ENCODE measurements around the gene ARHGEF38. TPM values are rescaled to one million over a fixed set of nuclear protein-coding genes. Genes with fewer than 3 reads are reported as not detected.
"Not testable (repeated sequence)": the region's sequence is repeated elsewhere in the genome, so short reads cannot be mapped to it uniquely, and the experiment has no call there.

Gene ARHGEF38
- polyA plus RNA-seq, 1 donor = 10.7 TPM

DNA sequence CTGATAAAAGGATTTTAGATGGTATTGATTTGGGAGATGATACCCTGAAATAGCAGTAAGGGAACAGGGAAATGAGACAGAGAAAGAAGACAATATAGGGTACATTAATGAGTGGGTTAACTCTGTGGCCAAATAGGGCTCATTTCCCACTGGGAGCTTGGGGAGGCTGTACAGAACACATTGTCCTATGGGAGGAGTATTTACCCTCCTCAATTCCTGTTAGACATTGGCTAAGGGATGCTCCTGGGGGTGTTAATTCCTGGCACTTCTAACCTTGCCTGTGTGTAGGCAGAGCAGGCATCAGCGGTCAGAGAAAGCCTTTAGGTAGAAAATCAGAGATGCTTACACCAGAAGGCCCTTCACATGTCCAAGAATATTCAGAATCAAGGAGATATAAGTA lies 49.0 kb downstream of the ARHGEF38 start:
- DNase-seq = no peak
- Histone ChIP-seq H3K4me3 (ENCODE audit: low read length) (no peak overlapping the region), H3K36me3 (ENCODE audit: control insufficient read depth, insufficient read depth, low read length) (peaks cover 5% of the 10 kb centered on the region), H3K4me1 (ENCODE audit: control insufficient read depth, insufficient read depth, low read length) (peaks cover 17% of the 10 kb centered on the region), H3K27me3 (ENCODE audit: control insufficient read depth, insufficient read depth, low read length) (no peaks in the 10 kb centered on the region), H3K9me3 (ENCODE audit: control insufficient read depth, low read depth, low read length) (no peaks in the 10 kb centered on the region), H3K27ac (ENCODE audit: low read length) (no peak overlapping the region)
- no CpG with 5 or more reads among the region's 1 CpG for WGBS (ENCODE audit: insufficient coverage, low lambda C conversion rate)

DNA sequence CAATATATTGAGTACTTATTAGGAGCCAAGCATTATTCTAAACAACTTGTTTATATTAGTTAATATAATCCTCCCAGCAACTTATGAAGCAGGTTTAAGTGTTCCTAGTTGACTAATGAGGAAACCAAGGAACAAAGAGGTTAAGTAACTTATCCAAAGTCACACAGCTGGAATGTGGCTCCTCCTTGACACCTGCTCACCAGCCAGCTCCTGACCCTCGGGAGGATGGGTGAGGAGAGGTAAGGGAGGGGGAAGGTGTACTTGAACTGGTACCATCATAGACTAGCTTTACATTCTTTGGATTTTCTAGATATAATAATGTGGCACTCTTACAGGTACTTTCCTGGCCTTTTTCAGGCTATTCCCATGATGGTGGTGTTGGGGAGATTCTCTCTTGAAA lies 50.7 kb downstream of the ARHGEF38 start:
- no peak for DNase-seq
- H3K4me3 ChIP-seq (ENCODE audit: low read length) = no peak overlapping the region
- H3K27ac ChIP-seq (ENCODE audit: low read length) = no peak overlapping the region
- peaks cover 14% of the 10 kb centered on the region for H3K4me1 ChIP-seq (ENCODE audit: control insufficient read depth, insufficient read depth, low read length)
- H3K36me3 ChIP-seq (ENCODE audit: control insufficient read depth, insufficient read depth, low read length) = peaks cover 2% of the 10 kb centered on the region
- H3K27me3 ChIP-seq (ENCODE audit: control insufficient read depth, insufficient read depth, low read length) = no peaks in the 10 kb centered on the region
- no CpG with 5 or more reads among the region's 1 CpG for WGBS (ENCODE audit: insufficient coverage, low lambda C conversion rate)
- H3K9me3 ChIP-seq (ENCODE audit: control insufficient read depth, low read depth, low read length) = no peaks in the 10 kb centered on the region

DNA sequence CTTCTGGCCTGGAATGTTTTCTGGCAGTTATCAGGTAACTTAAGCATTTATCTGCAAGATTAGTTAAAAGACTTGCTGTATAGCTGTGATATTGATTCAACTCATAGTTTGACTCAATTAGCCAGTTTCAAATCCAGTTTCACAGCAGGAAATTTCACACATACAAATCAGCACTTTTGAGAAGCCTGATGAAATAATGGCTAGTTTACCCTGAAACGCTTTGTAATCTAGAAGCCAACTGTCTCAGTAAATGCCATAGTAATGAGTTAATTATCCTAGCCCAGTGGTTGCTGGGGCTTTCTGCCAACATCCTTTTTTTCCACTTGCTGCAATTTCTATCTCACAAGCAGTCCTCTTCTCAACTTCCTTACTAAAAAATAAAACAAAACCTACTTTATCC lies 53.1 kb downstream of the ARHGEF38 start:
- no CpG with 5 or more reads among the region's 1 CpG for WGBS (ENCODE audit: insufficient coverage, low lambda C conversion rate)
- Histone ChIP-seq H3K4me3 (ENCODE audit: low read length) (no peak overlapping the region), H3K36me3 (ENCODE audit: control insufficient read depth, insufficient read depth, low read length) (peaks cover 5% of the 10 kb centered on the region), H3K27me3 (ENCODE audit: control insufficient read depth, insufficient read depth, low read length) (no peaks in the 10 kb centered on the region), H3K27ac (ENCODE audit: low read length) (no peak overlapping the region), H3K9me3 (ENCODE audit: control insufficient read depth, low read depth, low read length) (no peaks in the 10 kb centered on the region), H3K4me1 (ENCODE audit: control insufficient read depth, insufficient read depth, low read length) (no peaks in the 10 kb centered on the region)
- DNase-seq = no peak

DNA sequence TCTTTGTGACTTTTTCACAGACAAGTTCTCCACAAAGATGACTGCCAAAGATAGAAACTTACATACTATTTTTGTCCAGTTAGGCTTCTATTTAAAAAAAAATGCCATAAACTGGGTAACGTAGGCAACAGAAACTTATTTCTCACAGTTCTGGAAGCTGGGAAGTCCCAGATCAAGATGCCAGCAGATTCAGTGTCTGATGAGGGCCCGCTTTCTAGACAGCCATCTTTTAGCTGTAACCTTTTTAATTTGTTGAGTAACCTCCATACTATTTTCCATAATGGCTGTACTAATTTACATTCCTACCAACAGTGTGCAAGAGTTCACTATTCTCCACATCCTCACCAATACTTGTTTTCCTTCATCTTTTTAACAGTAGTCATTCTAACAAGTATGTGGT lies 55.5 kb downstream of the ARHGEF38 start:
- Histone ChIP-seq H3K27me3 (ENCODE audit: control insufficient read depth, insufficient read depth, low read length) (no peaks in the 10 kb centered on the region), H3K27ac (ENCODE audit: low read length) (no peak overlapping the region), H3K36me3 (ENCODE audit: control insufficient read depth, insufficient read depth, low read length) (peaks cover 3% of the 10 kb centered on the region), H3K9me3 (ENCODE audit: control insufficient read depth, low read depth, low read length) (no peaks in the 10 kb centered on the region), H3K4me1 (ENCODE audit: control insufficient read depth, insufficient read depth, low read length) (no peaks in the 10 kb centered on the region), H3K4me3 (ENCODE audit: low read length) (no peak overlapping the region)
- DNase-seq = no peak
- no CpG with 5 or more reads among the region's 2 CpGs for WGBS (ENCODE audit: insufficient coverage, low lambda C conversion rate)

DNA sequence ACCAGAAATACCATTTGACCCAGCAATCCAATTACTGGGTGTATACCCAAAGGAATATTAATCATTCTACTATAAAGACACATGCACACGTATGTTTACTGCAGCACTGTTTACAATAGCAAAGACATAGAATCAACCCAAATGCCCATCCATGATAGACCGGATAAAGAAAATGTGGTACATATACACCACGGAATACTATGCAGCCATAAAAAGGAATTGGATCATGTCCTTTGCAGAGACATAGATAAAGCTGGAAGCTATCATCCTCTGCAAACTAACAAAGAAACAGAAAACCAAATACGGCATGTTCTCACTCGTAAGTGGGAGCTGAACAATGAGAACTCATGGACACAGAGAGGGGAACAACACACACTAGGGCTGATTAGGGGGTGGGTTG lies 57.4 kb downstream of the ARHGEF38 start:
- not testable (repeated sequence) for H3K27me3 ChIP-seq (ENCODE audit: control insufficient read depth, insufficient read depth, low read length); H3K36me3 ChIP-seq (ENCODE audit: control insufficient read depth, insufficient read depth, low read length); DNase-seq; H3K4me1 ChIP-seq (ENCODE audit: control insufficient read depth, insufficient read depth, low read length); H3K27ac ChIP-seq (ENCODE audit: low read length); H3K9me3 ChIP-seq (ENCODE audit: control insufficient read depth, low read depth, low read length); H3K4me3 ChIP-seq (ENCODE audit: low read length)
- WGBS (ENCODE audit: insufficient coverage, low lambda C conversion rate) = 100% methylated on average over 3 of the region's 5 CpGs

DNA sequence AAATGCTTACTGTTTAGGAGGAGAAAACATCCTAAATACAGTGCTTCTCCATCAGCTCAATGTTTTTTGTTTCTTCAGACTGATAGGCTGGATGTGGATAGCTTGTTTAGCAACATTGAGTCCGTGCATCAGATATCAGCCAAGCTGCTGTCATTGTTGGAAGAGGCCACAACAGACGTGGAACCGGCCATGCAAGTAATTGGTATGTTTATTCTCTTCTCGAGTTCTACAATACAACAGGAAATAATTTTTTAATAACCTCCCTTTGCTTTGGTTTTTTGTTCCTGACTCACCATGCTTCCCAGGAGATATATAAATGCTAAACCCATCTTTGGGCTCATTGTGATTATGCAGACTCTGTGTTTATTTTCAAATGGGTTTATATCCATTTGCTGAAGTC lies 60.9 kb downstream of the ARHGEF38 start:
- Histone ChIP-seq H3K4me1 (ENCODE audit: control insufficient read depth, insufficient read depth, low read length) (no peaks in the 10 kb centered on the region), H3K36me3 (ENCODE audit: control insufficient read depth, insufficient read depth, low read length) (peaks cover 2% of the 10 kb centered on the region), H3K27ac (ENCODE audit: low read length) (no peak overlapping the region), H3K27me3 (ENCODE audit: control insufficient read depth, insufficient read depth, low read length) (no peaks in the 10 kb centered on the region), H3K4me3 (ENCODE audit: low read length) (no peak overlapping the region), H3K9me3 (ENCODE audit: control insufficient read depth, low read depth, low read length) (no peaks in the 10 kb centered on the region)
- no CpG with 5 or more reads among the region's 4 CpGs for WGBS (ENCODE audit: insufficient coverage, low lambda C conversion rate)
- no peak for DNase-seq

DNA sequence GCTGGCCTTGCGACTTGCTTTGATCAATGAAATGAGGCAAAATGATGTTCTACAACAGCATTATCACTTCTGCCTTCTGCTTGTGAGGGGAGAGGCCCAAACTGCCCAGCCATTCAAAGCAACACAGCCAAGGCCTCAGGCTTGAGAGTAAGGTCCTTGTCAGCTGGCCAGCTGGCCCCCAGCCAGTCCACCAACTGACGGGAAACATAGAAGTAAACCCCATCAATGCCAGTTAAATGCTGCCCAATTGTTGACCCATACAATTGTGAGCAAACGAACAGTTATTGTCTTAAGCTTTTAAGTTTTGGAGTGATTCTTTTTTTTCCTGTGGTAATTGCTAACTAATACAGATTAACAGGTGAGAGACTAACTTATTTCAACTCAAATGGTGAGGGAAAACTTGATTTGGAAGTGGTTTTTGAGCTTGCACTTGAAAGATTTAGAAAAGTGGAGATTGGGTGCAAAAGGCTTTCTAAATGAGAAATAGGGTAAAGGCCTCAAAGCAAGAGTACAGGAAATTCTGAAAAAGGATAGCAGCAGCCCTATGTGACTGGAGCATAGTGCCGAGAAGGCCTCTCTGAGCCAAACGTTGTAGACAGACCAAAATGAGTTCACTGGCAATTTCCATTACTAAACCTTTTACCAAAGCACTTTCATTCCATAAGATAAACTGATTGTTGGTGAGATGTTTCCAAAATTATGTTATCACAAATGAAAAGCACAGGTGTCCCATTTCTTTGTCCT lies 66.9 kb downstream of the ARHGEF38 start:
- H3K4me3 ChIP-seq (ENCODE audit: low read length) = no peak overlapping the region
- H3K27me3 ChIP-seq (ENCODE audit: control insufficient read depth, insufficient read depth, low read length) = no peaks in the 10 kb centered on the region
- peaks cover 2% of the 10 kb centered on the region for H3K36me3 ChIP-seq (ENCODE audit: control insufficient read depth, insufficient read depth, low read length)
- no peaks in the 10 kb centered on the region for H3K9me3 ChIP-seq (ENCODE audit: control insufficient read depth, low read depth, low read length)
- no peak for DNase-seq
- WGBS (ENCODE audit: insufficient coverage, low lambda C conversion rate) = 100% methylated on average over 1 of the region's 5 CpGs
- no peak overlapping the region for H3K27ac ChIP-seq (ENCODE audit: low read length)
- no peaks in the 10 kb centered on the region for H3K4me1 ChIP-seq (ENCODE audit: control insufficient read depth, insufficient read depth, low read length)

DNA sequence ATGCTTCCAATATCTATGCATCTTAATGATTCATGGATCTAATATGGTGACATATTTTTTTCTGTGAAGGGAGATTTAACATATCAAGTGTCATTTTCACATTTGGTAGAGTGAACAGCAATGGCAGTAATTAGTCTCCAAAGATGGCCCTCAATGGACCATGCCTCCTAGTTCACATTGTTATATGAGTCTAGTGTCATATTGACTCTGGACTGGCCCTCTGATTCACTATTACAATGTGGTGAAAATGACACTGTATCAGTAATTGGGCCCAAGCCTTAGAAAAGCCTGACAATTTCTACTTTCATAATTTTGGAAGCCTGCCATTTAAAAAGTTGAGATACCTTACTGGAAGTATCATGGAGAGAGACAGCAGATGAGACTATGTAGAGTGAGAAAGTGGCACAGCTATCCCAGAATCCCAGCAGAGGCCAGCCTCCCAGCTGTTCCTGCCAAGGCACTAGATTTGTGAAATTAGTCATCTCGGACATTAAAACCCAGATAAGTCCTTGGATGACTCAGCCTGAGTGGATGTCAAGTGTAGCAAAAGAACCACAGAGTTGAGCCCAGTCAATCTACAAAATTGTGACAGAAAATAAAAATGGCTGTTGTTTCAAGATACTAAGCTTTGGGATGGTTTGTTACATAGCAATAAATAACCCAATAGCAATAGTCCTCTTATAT lies 68.4 kb downstream of the ARHGEF38 start:
- H3K4me1 ChIP-seq (ENCODE audit: control insufficient read depth, insufficient read depth, low read length) = no peaks in the 10 kb centered on the region
- no peaks in the 10 kb centered on the region for H3K9me3 ChIP-seq (ENCODE audit: control insufficient read depth, low read depth, low read length)
- no CpG with 5 or more reads among the region's 1 CpG for WGBS (ENCODE audit: insufficient coverage, low lambda C conversion rate)
- peaks cover 5% of the 10 kb centered on the region for H3K36me3 ChIP-seq (ENCODE audit: control insufficient read depth, insufficient read depth, low read length)
- H3K27me3 ChIP-seq (ENCODE audit: control insufficient read depth, insufficient read depth, low read length) = no peaks in the 10 kb centered on the region
- no peak for DNase-seq
- H3K4me3 ChIP-seq (ENCODE audit: low read length) = no peak overlapping the region
- H3K27ac ChIP-seq (ENCODE audit: low read length) = no peak overlapping the region

DNA sequence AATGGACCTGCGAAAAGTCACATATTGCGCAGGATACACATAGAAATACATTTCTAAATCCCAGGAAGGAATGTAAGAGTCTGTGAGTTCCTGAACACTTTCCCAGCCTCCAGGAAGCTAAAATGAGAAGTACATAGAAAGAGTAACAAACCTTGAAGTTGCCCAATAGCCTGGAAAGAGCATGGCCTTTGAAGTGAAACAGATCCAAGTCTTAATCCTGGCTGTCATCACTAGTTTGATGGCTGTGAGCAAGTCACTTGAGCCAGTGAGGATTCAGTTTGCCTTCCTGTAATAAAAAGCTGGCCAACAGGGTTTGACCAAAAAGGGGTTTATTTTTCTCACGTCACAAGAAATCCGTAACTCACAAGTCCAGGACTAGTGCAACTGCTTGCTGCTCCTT lies 69.8 kb downstream of the ARHGEF38 start:
- no peak for DNase-seq
- peaks cover 5% of the 10 kb centered on the region for H3K36me3 ChIP-seq (ENCODE audit: control insufficient read depth, insufficient read depth, low read length)
- H3K27ac ChIP-seq (ENCODE audit: low read length) = no peak overlapping the region
- no peaks in the 10 kb centered on the region for H3K4me1 ChIP-seq (ENCODE audit: control insufficient read depth, insufficient read depth, low read length)
- H3K4me3 ChIP-seq (ENCODE audit: low read length) = no peak overlapping the region
- no peaks in the 10 kb centered on the region for H3K27me3 ChIP-seq (ENCODE audit: control insufficient read depth, insufficient read depth, low read length)
- WGBS (ENCODE audit: insufficient coverage, low lambda C conversion rate) = 92% methylated on average over 4 of the region's 4 CpGs
- no peaks in the 10 kb centered on the region for H3K9me3 ChIP-seq (ENCODE audit: control insufficient read depth, low read depth, low read length)

DNA sequence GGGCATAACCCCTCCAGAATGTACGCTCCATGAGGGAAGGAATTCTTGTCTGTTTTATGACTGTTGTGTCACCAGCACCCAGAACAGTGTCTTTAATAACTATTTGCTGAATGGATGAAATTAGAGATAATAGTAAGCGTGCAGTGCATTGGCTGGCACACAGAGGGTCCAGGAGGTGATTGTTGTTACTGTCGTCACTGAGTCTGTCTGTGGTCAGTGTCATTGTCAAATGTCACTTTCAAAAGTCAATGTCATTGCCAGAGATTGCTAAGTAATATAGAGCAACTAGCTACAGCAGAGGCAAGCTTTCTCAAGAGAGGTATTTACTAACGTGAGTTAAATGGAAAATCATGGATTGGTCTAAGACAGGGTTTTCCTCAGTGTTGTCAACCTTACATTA lies 70.7 kb downstream of the ARHGEF38 start:
- H3K9me3 ChIP-seq (ENCODE audit: control insufficient read depth, low read depth, low read length) = no peaks in the 10 kb centered on the region
- no peaks in the 10 kb centered on the region for H3K4me1 ChIP-seq (ENCODE audit: control insufficient read depth, insufficient read depth, low read length)
- DNase-seq = no peak
- H3K27me3 ChIP-seq (ENCODE audit: control insufficient read depth, insufficient read depth, low read length) = no peaks in the 10 kb centered on the region
- no CpG with 5 or more reads among the region's 4 CpGs for WGBS (ENCODE audit: insufficient coverage, low lambda C conversion rate)
- H3K4me3 ChIP-seq (ENCODE audit: low read length) = no peak overlapping the region
- peaks cover 5% of the 10 kb centered on the region for H3K36me3 ChIP-seq (ENCODE audit: control insufficient read depth, insufficient read depth, low read length)
- no peak overlapping the region for H3K27ac ChIP-seq (ENCODE audit: low read length)

DNA sequence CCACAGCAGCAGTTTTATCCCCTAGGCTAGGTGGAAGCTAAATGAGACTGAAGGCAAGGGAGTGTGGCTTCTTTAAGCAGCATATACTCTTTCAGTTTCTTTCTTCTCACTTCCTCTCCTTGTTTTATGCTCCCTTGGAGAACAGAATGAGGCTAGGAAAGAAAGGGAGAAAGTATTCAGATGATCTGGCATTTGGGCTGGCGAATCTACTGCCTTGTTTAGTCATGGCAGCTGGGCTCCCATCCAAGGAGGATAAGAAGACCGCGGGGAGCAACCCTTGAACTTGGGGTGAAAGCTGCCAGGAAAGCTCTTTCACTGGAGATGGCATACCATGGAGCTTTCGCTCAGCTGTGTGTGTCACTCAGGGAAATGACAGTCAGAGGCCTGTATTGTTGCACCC lies 72.1 kb downstream of the ARHGEF38 start:
- H3K4me1 ChIP-seq (ENCODE audit: control insufficient read depth, insufficient read depth, low read length) = no peaks in the 10 kb centered on the region
- no peak overlapping the region for H3K4me3 ChIP-seq (ENCODE audit: low read length)
- H3K27ac ChIP-seq (ENCODE audit: low read length) = no peak overlapping the region
- H3K9me3 ChIP-seq (ENCODE audit: control insufficient read depth, low read depth, low read length) = no peaks in the 10 kb centered on the region
- peaks cover 5% of the 10 kb centered on the region for H3K36me3 ChIP-seq (ENCODE audit: control insufficient read depth, insufficient read depth, low read length)
- H3K27me3 ChIP-seq (ENCODE audit: control insufficient read depth, insufficient read depth, low read length) = no peaks in the 10 kb centered on the region
- DNase-seq = peak in 1 of 2 donors; percentile 29
- WGBS (ENCODE audit: insufficient coverage, low lambda C conversion rate) = 67% methylated on average over 1 of the region's 4 CpGs
